Suprapubic skin (tissue), 4 donors: ENCODE data around the gene STPG3. TPM values are rescaled to one million over a fixed set of nuclear protein-coding genes. Genes with fewer than 3 reads are reported as not detected.

ENCODE experiments used
- DNase-seq, 2 donors: peaks; one replicate each; pipeline ENCODE4 v3.0.0-alpha.2; 2019; ENCODE audit warnings: low spot score in 2 of 2
- H3K27ac ChIP-seq: fragments of 200-600 bp; sonication (generic); one replicate; pipeline ENCODE4 v1.5.1; 2019
- H3K27me3 ChIP-seq: fragments of 200-600 bp; sonication (generic); one replicate; pipeline ENCODE4 v1.5.1; 2019
- H3K36me3 ChIP-seq: fragments of 200-600 bp; sonication (generic); one replicate; pipeline ENCODE4 v1.5.1; 2019
- H3K4me1 ChIP-seq: fragments of 200-600 bp; sonication (generic); one replicate; pipeline ENCODE4 v1.5.1; 2019
- H3K4me3 ChIP-seq: fragments of 200-600 bp; sonication (generic); one replicate; pipeline ENCODE4 v1.5.1; 2019; ENCODE audit warnings: mild to moderate bottlenecking
- H3K9me3 ChIP-seq: fragments of 200-600 bp; sonication (generic); one replicate; pipeline ENCODE4 v1.5.1; 2019
- EP300 ChIP-seq: sonication (generic); formaldehyde crosslinking; IDR thresholded peaks from one replicate; pipeline ENCODE4 v1.6.1; 2017; ENCODE audit warnings: antibody characterized with exemption
- POLR2A ChIP-seq, 2 donors: fragments of 450-650 bp; IDR thresholded peaks; one replicate each; pipeline ENCODE4 v1.6.1; 2017; ENCODE audit warnings: antibody characterized with exemption in 2 of 2, mild to moderate bottlenecking in 2 of 2, moderate library complexity in 2 of 2
- POLR2AphosphoS5 ChIP-seq, 3 donors: sonication (generic); formaldehyde crosslinking; IDR thresholded peaks; one replicate each; pipeline ENCODE4 v1.6.1; 2017; ENCODE audit warnings: antibody characterized with exemption in 3 of 3
- WGBS: methylation state at CpG from one replicate; pipeline ENCODE4 v1.1.5; 2018; 5-methylcytosine and 5-hydroxymethylcytosine counted together
- total RNA-seq, 4 donors: library from RNA; depleted of rRNA; stranded (reverse); fragments of >200 nt; gene quantifications; one replicate each; pipeline ENCODE4 v1.1.0, GENCODE V29; 2016
- TF ChIP-seq, protein P1 (sequence below), 2 donors: fragments of 200-600 bp in 1 of 2; fragments of 450-650 bp in 1 of 2; sonication (generic) in 1 of 2; IDR thresholded peaks; one replicate each; pipeline ENCODE4 v1.5.1; 2016 to 2019; ENCODE audit warnings: antibody characterized with exemption in 2 of 2, mild to moderate bottlenecking in 1 of 2, moderate library complexity in 1 of 2

STPG3 gene
- total RNA-seq, 4 donors from 2014 or later = 1.2 TPM; not detected in 3

DNA sequence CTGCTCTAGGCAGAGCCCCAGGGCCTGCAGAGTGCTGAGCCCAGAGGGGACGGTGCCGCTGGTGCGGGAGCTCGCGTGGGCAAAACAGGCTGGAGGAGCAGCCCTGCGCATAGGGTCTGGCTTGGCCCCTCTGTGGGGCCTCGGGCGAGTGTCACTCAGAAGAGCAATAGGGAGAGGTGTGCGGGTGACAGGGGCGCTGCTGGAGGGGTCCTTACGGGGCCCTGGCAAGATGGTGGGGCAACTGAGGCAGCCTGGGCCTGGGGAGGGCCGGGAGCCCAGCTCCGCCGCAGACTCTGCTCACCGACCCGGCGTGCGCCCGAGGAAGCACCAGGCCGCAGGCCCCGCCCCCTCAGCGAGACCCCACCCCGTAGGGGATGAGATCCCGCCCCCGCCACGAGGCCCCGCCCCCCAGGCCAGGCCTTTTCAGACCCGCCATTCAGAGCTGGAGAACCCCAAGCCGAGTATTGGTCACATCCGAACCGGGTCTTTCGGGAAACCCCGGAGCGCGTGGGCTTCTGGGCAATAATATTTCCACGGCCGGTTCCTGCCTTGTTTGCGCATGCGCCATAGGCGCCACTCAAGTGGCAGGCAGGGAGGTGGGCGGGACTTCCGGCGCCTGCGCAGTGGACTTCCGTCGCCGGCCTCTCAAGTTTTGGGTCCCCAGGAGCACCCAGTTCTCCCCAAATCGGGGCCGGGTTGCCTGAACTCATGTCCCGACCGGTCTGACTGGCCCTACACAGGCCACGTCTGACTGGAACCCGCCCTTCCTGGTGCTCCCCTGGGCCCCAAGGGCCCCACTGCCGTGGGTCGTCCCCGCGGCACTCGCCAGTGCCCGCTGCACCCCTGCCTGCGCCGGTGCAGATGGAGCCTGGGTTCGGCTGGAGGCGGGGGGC is 27.8 kb upstream of the STPG3 start:
- Histone ChIP-seq H3K4me1 (peaks cover 63% of the 10 kb centered on the region), H3K27ac (peak overlapping the region; percentile 85), H3K9me3 (no peaks in the 10 kb centered on the region), H3K36me3 (no peaks in the 10 kb centered on the region), H3K4me3 (peak overlapping the region; percentile 63), H3K27me3 (peaks cover 3% of the 10 kb centered on the region)
- TF ChIP-seq, protein P1, sequence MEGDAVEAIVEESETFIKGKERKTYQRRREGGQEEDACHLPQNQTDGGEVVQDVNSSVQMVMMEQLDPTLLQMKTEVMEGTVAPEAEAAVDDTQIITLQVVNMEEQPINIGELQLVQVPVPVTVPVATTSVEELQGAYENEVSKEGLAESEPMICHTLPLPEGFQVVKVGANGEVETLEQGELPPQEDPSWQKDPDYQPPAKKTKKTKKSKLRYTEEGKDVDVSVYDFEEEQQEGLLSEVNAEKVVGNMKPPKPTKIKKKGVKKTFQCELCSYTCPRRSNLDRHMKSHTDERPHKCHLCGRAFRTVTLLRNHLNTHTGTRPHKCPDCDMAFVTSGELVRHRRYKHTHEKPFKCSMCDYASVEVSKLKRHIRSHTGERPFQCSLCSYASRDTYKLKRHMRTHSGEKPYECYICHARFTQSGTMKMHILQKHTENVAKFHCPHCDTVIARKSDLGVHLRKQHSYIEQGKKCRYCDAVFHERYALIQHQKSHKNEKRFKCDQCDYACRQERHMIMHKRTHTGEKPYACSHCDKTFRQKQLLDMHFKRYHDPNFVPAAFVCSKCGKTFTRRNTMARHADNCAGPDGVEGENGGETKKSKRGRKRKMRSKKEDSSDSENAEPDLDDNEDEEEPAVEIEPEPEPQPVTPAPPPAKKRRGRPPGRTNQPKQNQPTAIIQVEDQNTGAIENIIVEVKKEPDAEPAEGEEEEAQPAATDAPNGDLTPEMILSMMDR (IDR thresholded peaks at IDR 0.05) = no peak
- no peak for TF ChIP-seq POLR2A (IDR thresholded peaks at IDR 0.05)
- peak; percentile 99 for DNase-seq
- 0% methylated on average over 15 of the region's 63 CpGs for WGBS

DNA sequence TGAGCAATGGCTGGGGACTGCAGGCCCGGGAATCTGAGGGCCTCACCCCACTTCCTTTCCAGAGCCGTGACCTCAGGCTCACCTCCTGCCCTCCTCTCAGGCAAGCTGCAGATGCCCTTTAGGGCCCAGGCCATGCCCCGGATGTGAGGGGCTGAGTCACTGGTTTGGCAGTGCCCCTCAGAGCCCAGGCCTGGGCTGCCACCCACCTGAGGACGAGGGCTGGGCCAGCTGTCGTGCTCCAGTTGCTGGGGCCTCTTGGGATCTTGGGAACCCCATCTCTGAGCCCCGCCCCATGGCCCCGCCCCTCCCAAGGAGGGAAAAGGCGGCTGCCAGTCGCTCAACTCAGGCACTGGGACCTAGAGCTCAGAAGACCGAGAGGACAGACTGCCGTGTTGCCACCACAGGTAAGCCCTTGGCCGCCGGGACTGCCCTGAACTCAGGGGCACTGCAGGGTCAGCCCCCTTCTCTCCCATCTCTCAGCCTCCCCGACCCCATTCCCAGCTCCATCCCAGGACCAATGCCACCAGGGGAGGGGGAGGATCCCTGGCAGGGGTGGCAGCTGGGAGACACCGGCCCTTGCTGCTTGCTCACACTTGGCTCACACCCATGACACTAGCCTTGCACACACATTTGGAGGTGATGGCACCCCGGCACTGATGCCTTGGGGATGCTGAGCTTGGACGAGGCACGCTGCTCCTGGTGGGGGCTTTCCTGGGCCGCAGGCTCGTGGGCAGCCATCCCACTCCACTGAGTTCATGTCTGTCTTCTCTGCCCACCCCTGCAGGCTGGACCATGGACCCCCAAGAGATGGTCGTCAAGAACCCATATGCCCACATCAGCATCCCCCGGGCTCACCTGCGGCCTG is 26.0 kb upstream of the STPG3 start, which contains the start of gene CYSRT1:
Gene CYSRT1, plus strand, starts transcription at position 345 of the 865 bp plus-strand sequence. Its CDS starts 448 bp downstream, at position 793.
- 30% methylated on average over 2 of the region's 23 CpGs for WGBS
- H3K9me3 ChIP-seq = no peaks in the 10 kb centered on the region
- peaks cover 20% of the 10 kb centered on the region for H3K27me3 ChIP-seq
- DNase-seq = no peak
- H3K27ac ChIP-seq = peak within 1 kb of the TSS; percentile 85
- TF ChIP-seq POLR2A (IDR thresholded peaks at IDR 0.05) (no peak), EP300 (no peak), POLR2AphosphoS5 (IDR thresholded peaks at IDR 0.05) (no peak)
- peaks cover 55% of the 10 kb centered on the region for H3K4me1 ChIP-seq
- H3K4me3 ChIP-seq = peak within 1 kb of the TSS; percentile 63
- no peaks in the 10 kb centered on the region for H3K36me3 ChIP-seq

DNA sequence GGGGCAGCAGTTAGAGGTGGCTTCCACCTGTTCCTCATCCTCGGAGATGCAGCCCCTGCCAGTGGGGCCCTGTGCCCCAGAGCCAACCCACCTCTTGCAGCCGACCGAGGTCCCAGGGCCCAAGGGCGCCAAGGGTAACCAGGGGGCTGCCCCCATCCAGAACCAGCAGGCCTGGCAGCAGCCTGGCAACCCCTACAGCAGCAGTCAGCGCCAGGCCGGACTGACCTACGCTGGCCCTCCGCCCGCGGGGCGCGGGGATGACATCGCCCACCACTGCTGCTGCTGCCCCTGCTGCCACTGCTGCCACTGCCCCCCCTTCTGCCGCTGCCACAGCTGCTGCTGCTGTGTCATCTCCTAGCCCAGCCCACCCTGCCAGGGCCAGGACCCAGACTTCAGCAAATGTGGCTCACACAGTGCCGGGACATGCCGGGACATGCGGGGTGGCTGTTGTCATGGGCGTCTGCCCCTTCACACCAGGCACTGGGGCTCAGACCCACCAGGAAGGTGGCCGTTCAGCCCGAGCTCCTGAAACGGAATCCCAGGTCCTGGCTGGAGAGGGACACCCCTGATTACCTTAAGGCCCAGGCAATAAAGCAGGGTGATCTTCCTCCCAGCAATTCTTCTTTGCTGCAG is 25.3 kb upstream of the STPG3 start:
- Histone ChIP-seq H3K4me3 (no peak overlapping the region), H3K27ac (peak overlapping the region; percentile 24), H3K9me3 (no peaks in the 10 kb centered on the region), H3K27me3 (peaks cover 27% of the 10 kb centered on the region), H3K36me3 (no peaks in the 10 kb centered on the region), H3K4me1 (peaks cover 55% of the 10 kb centered on the region)
- DNase-seq = no peak
- WGBS = 79% methylated on average over 8 of the region's 21 CpGs
- TF ChIP-seq POLR2AphosphoS5 (IDR thresholded peaks at IDR 0.05) (no peak), EP300 (no peak), POLR2A (IDR thresholded peaks at IDR 0.05) (no peak)
- TF ChIP-seq, protein P1 (IDR thresholded peaks at IDR 0.05) = no peak

DNA sequence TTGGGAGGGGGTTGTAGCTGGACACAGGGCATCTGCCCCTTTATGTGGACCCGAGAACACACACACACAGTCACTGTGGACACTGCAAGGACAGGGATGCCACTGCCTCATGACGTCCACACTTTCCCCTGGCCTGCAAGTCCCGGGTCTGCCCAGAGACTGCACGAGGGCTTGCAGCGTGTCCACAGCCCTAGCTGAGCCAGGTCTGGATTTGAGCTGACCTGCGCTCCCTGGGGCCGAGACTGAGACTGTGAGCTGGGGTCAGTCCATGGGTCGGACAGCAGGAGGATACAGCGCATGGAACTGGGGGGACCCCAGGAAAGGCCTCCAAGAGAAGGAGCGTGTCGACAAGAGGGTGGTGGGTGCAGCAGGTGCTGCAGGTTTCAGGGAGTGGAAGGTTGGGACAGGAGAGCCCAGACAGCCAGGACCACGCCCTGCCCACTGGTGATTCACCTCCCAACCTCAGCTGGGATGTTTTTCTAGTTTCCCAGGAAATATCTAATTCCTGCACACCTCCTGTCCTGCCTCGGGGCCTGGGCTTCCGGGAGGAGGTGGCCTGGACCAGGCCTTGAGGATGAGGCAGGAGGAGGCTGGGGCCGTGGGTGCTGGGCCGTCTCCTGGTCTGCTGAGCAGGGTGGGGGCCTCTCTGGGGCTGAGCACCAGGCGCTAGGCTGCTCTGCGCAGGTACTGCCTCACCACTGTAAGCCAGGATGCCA is 24.6 kb upstream of the STPG3 start:
- H3K27ac ChIP-seq = peak overlapping the region; percentile 24
- peaks cover 53% of the 10 kb centered on the region for H3K4me1 ChIP-seq
- H3K9me3 ChIP-seq = no peaks in the 10 kb centered on the region
- H3K4me3 ChIP-seq = no peak overlapping the region
- no peak for DNase-seq
- TF ChIP-seq EP300 = no peak
- no peak for TF ChIP-seq POLR2AphosphoS5 (IDR thresholded peaks at IDR 0.05)
- no peak for TF ChIP-seq POLR2A (IDR thresholded peaks at IDR 0.05)
- TF ChIP-seq, protein P1 (IDR thresholded peaks at IDR 0.05) = no peak
- 47% methylated on average over 18 of the region's 18 CpGs for WGBS
- no peaks in the 10 kb centered on the region for H3K36me3 ChIP-seq
- peaks cover 34% of the 10 kb centered on the region for H3K27me3 ChIP-seq
